GM12891 (cell line): ENCODE measurements around the gene ZNF185.

Source experiments
- PAX5 ChIP-seq: IDR thresholded peaks from 2 replicates; pipeline ENCODE4 v1.6.1; 2011; ENCODE audit warnings: low read length, moderate library complexity, mild to moderate bottlenecking; ENCODE audit not compliant: insufficient read depth, severe bottlenecking
- POLR2A ChIP-seq: IDR thresholded peaks from 2 replicates; pipeline ENCODE4 v1.6.1; 2011; ENCODE audit warnings: low read depth, low read length, control low read depth

DNA sequence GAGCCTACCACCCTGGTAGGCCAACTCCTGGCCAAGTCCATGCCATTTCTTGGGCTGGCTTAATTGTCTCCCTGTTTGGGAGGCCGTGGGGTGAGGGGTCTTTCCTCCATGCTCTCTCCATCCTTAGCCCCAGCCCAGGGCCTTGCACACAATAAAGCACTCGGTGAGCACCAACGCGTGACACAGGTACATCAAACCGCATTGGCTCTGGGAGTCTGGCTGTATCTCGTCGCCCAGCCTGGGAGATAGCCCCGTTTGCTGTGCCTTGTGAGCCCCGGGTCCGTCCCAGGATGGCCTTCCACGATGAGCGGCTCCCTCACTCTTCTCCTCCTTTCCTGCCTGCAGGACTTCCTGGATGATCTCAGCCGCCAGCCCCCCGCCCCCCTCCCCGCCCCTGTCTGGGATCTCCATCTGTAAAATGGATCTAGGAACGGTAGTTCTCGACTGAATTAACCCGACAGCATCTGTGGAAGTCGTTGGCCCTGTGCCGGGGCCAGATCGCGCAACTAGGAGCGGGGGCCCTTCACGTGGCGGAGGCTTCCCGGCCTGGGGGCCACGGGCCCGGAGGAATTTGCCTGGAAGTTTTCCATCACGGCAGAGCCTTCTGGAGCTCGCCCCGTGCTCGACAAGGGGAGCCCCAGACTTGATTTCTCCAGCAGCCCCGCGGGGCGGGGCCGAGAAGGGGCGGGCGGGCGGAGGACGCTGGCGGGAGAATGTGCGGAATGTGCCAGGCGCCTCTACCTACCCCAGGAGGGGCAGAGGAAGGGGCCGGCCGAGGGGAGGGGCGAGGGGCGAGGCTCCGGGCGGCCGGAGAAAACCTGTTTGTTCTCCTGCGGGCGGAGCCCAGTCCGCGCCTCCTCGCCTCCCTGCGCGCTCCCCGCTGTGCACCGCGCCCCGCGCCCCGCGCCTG is at the start of gene ZNF185:
- TF ChIP-seq PAX5 = no peak
- no peak for TF ChIP-seq POLR2A
